GM23248 (cell line): ENCODE measurements around the gene RNF14.

Source experiments
- EZH2 ChIP-seq: fragments of 200-600 bp; sonication (generic); IDR thresholded peaks from 2 replicates; pipeline ENCODE4 v1.6.1; 2018; ENCODE audit warnings: antibody characterized with exemption, mild to moderate bottlenecking; ENCODE audit not compliant: insufficient read depth, poor library complexity, severe bottlenecking
- EZH2phosphoT487 ChIP-seq: fragments of 200-600 bp; sonication (generic); IDR thresholded peaks from 2 replicates; pipeline ENCODE4 v1.6.1; 2018; ENCODE audit warnings: antibody characterized with exemption, moderate library complexity, mild to moderate bottlenecking, low read depth; ENCODE audit not compliant: insufficient read depth

GRCh38 chr5:142025637-142026036 lies 56.7 kb downstream of the RNF14 start:
- TF ChIP-seq EZH2phosphoT487, result no peak
- TF ChIP-seq EZH2, result no peak
